DMS114 treated with DMSO at 0.1 percent for 48 hours (cell line): ENCODE data around the gene NDUFB7.
"Not testable (repeated sequence)": the region's sequence is repeated elsewhere in the genome, so short reads cannot be mapped to it uniquely, and the experiment has no call there.

ENCODE experiments used
- DNase-seq: peaks from one replicate; lab custom pipeline; 2025; ENCODE audit not compliant: unreplicated experiment; lab: John Stamatoyannopoulos, UW

NDUFB7 gene

GRCh38 chr19:14571695-14572490 lies at the start of gene NDUFB7:
TSS of gene NDUFB7 (minus strand) at chr19:14572066. CDS start at chr19:14572000, 66 bp downstream.
- DNase-seq = peak; percentile 78

DNA sequence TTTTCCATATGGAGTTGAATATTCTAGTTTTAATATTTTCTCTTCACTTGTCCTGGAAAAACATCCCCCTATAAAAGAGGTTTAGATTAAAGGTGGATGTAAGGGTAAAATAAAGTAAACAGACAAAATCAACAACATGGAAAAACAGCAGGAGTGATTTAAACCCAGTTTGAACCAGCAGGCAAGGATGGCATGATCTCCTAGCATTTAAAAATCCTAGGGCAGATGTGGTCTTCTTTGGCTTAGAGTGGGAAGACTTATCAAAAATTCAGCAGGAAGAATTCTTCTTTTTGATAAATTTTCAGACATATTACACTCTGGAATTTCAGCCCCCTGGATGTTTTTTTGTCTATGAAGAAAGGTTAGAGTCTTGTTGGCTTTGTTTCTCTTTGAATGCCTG lies 47.5 kb upstream of the NDUFB7 start:
- DNase-seq = no peak

DNA sequence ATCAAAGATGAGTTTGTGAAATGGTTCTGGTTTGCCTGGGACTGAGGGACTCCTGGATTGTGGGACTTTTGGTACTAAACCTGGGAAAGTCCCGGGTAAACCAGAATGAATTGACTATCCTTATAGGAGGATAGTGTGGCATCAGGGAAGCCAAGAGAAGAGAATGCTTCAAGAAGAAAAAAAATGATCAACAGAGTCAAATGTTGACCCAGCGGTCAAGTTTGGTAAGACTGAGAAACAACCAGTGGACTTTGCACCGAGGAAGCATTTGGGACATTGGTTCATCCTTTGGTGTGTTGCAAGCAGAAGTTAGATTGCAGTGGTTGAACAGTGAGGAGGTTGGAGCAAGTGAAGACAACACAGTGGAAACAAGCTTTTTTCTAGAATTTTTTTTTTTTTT lies 44.5 kb upstream of the NDUFB7 start:
- DNase-seq = no peak

- DNase-seq = no peak
Observed at GRCh38 chr19:14615623-14616022, 43.8 kb upstream of the NDUFB7 start.

DNA sequence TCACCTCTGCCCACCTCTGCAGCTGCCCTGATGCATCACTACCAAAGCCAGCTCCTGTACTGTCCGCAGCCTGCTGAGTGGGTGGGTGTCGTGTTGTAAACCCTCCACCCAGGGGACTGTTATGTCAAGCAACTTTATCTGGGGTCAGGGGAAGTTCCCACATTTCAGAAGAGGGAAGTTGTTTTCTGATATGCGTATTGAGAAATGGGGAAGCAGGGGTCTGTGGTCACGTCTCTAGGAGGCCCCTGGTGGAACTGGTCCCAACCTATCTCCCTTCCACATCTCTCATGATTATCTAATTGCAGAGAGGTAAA lies 42.2 kb upstream of the NDUFB7 start:
- no peak for DNase-seq

GRCh38 chr19:14613399-14614098 lies 41.7 kb upstream of the NDUFB7 start:
- DNase-seq = not testable (repeated sequence)

GRCh38 chr19:14612657-14613056 lies 40.8 kb upstream of the NDUFB7 start:
- no peak for DNase-seq

GRCh38 chr19:14612242-14612641 lies 40.4 kb upstream of the NDUFB7 start:
- DNase-seq = not testable (repeated sequence)

DNA sequence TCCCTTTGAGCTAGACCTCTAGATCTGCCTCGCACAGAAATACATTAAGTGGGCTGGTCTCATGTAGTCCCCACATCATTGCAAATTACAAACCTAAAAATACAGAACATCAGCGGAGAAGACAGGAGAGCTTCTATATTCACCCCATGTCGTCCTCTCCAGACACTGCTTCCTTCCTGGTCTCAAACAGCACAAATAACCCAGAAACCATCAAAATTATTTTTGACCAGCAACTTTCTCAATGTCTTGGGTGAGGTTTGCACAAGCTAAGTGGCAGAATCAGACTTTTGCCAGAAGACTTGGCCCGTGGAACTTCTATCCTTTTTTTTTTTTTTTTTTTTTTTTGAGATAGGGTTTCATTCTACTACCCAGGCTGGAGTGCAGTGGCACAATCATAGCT lies 39.2 kb upstream of the NDUFB7 start:
- no peak for DNase-seq

DNA sequence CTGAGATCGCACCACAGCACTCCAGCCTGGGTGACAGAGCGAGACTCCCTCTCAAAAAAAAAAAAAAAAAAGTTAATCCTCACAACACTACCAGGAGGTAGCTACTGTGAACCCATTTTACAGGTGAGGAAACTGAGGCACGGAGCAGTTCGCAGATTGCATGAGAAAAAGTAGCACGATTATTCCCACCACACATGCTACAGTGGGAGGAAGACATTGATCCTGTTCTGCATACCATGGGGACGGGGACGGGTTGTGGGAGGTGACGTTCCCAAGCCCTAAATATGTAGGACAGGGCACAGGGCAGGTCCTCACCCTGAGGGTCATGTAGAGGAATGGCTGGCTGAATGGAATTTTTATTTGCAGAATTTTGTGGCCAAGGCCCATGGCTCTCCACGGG lies 34.8 kb upstream of the NDUFB7 start:
- DNase-seq = no peak

- no peak for DNase-seq
Observed at GRCh38 chr19:14603990-14604387, 32.1 kb upstream of the NDUFB7 start.

DNA sequence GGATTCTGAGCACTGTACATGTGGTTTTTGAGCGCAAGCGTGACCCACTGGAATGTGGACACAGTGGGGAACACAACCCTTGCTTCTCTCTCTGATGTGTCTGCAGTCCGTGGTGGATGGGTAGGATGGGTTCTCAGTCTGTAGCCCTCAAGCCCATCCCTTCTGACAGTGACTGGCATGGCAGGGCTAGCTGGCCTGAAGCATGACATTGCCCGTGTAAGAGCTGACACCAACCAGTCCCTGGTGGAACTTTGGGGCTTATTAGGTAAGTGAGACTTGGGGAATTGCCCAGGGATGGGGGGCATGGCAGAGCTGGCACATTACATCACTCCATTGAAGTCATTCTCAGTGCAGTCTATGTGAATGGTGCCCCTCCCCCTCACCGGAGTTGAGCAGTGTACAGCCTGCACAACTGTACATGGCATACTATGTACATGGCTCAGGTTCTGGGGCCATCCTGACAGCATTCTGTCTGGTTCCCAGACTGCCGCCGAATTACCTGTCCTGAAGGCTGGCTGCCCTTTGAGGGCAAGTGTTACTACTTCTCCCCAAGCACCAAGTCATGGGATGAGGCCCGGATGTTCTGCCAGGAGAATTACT lies 27.8 kb upstream of the NDUFB7 start:
- DNase-seq = no peak

GRCh38 chr19:14595558-14595957 lies 23.7 kb upstream of the NDUFB7 start:
- DNase-seq = no peak

DNA sequence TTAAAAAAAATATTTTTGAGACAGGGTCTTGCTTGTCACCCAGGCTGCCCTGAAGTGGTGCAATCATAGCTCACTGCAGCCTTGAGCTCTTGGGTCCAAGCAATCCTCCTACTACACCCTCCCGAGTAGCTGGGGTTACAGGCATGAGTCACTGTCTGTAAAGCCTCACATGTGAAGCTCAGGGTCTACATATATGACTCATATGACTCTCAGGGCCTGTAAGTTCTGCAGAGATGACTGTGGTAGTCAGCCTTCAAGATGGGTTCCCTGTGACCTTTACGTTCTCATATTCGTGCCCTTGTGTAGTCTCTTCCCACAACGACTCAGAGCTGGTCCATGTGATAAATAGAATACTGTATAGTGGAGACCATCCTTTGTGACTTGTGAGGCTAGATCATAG lies 17.6 kb upstream of the NDUFB7 start:
- DNase-seq = not testable (repeated sequence)

DNA sequence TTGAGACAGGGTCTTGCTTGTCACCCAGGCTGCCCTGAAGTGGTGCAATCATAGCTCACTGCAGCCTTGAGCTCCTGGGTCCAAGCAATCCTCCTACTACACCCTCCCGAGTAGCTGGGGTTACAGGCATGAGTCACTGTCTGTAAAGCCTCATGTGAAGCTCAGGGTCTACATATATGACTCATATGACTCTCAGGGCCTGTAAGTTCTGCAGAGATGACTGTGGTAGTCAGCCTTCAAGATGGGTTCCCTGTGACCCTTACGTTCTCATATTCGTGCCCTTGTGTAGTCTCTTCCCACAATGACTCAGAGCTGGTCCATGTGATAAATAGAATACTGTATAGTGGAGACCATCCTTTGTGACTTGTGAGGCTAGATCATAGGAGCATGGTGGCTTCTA lies 13.3 kb upstream of the NDUFB7 start:
- not testable (repeated sequence) for DNase-seq

DNA sequence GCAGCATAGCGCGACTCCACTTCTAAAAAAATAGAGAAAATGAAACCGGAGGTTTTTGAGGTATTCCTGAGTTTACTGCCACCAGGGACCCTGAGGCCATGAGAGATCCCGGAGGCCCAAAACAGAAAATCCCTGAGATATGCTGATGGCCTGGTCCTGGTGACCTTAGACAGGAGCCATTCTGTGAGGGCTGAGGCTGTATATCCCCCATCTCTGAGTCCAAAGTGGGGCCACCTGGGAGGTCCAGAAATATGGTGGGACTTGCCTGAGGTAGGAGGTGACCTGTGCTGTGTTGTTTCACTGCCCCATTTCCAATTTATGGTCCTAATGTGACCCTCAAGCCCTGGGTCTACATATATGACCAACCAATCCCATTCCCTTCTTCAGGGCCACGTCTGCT lies 12.5 kb upstream of the NDUFB7 start:
- not testable (repeated sequence) for DNase-seq

DNA sequence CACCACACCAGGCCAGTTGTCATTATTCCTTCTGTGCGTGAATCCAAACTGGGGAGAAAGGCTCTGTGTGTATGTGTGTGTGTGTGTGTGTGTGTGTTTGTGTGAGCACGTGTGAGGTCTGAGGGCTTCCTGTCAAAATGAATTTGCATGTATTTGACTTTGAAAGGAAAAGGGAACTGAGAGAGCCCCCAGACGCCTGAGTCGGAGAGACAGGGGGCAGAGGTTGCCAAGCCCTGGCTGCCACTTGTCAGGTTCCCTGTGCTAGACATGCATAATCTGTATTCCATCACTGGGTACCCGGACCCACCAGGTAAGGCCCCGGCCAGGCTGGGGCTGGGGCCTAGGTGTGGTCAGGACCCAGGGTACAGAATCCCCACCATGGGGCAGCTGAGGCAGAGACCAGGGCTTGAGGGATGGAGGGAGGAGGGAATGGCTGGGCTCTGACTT lies 11.1 kb upstream of the NDUFB7 start, which contains the start of gene CLEC17A:
Gene CLEC17A, plus strand, starts transcription at position 191 of the 447 bp plus-strand sequence. Its CDS starts 77 bp downstream, at position 268.
- no peak for DNase-seq

- no peak for DNase-seq
Observed at GRCh38 chr19:14580623-14581237, 8.9 kb upstream of the NDUFB7 start.

- no peak for DNase-seq
Observed at GRCh38 chr19:14577885-14578427, 6.1 kb upstream of the NDUFB7 start.

DNA sequence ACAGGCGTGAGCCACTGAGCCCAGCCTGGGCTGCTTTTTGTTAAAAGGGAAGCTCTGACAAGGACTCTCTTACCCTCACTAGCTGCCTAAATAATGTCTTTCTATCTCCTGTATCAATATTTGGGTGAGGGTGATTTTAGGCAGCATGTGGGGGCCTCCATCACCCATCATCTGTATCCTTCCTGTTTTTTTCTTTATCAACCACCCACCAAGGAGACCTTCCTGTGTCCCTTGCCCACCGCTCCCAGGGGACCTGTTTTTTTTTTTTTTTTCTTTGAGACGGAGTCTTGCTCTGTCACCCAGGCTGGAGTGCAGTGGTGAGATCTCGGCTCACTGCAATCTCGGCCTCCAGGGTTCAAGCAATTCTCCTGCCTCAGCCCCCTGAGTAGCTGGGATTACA lies 5.4 kb upstream of the NDUFB7 start:
- DNase-seq = no peak

DNA sequence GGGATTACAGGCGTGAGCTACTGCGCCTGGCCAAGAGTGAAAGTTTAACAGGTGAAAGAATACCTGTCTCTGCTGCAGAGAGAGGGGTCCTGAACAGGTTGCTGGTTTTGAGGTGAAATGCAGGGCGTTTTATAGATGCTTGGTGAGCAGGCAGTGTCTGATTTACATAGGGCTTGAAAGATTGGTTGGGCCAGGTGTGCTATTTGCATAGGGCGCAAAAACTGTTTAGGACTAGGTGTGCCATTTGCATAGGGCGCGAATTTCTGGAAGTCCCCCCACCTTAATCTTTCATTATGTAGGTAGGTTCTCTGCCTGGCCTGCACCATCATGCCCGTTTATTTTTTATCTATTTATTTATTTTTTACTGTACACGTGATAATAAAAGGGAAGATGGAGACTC lies 4.5 kb upstream of the NDUFB7 start:
- no peak for DNase-seq
